Upper lobe of left lung (tissue), 6 donors: ENCODE data around the gene RASA3. TPM values are rescaled to one million over a fixed set of nuclear protein-coding genes. Genes with fewer than 3 reads are reported as not detected.

Source experiments
- ATAC-seq, 2 donors: fragments of 200-7000 bp; cut with Tn5 transposase; one replicate each; pipeline ENCODE4 v1.9.1; 2022; ENCODE audit warnings: mild to moderate bottlenecking in 2 of 2, moderate library complexity in 2 of 2; ENCODE audit not compliant: low FRiP score in 2 of 2
- DNase-seq, 2 donors: peaks; one replicate each; pipeline ENCODE4 v3.0.0-alpha.2; 2019 to 2020
- H3K27ac ChIP-seq, 4 donors: fragments of 200-600 bp; sonication (generic); one replicate each; pipeline ENCODE4 v1.5.1; 2016 to 2019
- H3K27me3 ChIP-seq, 4 donors: fragments of 200-600 bp; sonication (generic); one replicate each; pipeline ENCODE4 v1.5.1; 2017 to 2019
- H3K36me3 ChIP-seq, 4 donors: fragments of 200-600 bp; sonication (generic); one replicate each; pipeline ENCODE4 v1.5.1; 2016 to 2019
- H3K4me1 ChIP-seq, 4 donors: fragments of 200-600 bp; sonication (generic); one replicate each; pipeline ENCODE4 v1.5.1; 2018 to 2019
- H3K4me3 ChIP-seq, 4 donors: fragments of 200-600 bp; sonication (generic); one replicate each; pipeline ENCODE4 v1.5.1; 2017 to 2019; ENCODE audit warnings: mild to moderate bottlenecking in 2 of 4, moderate library complexity in 1 of 4
- H3K9me3 ChIP-seq, 4 donors: fragments of 200-600 bp; sonication (generic); one replicate each; pipeline ENCODE4 v1.5.1; 2018 to 2019
- EP300 ChIP-seq, 4 donors: sonication (generic); formaldehyde crosslinking; IDR thresholded peaks; one replicate each; pipeline ENCODE4 v1.5.1; 2017; ENCODE audit warnings: antibody characterized with exemption in 4 of 4, control low read depth in 2 of 4
- POLR2A ChIP-seq, 4 donors: fragments of 450-650 bp; IDR thresholded peaks; one replicate each; pipeline ENCODE4 v1.5.1; 2016 to 2017; ENCODE audit warnings: antibody characterized with exemption in 4 of 4, mild to moderate bottlenecking in 2 of 4
- POLR2AphosphoS5 ChIP-seq, 2 donors: sonication (generic); formaldehyde crosslinking; IDR thresholded peaks; one replicate each; pipeline ENCODE4 v1.5.1; 2017; ENCODE audit warnings: antibody characterized with exemption in 2 of 2
- WGBS, 2 donors: methylation state at CpG; one replicate each; pipeline ENCODE4 v1.1.5; 2017 to 2018; 5-methylcytosine and 5-hydroxymethylcytosine counted together
- total RNA-seq, 6 donors: library from RNA; depleted of rRNA in 4 of 6; stranded (reverse); fragments of >200 nt in 4 of 6; gene quantifications; one replicate each; pipeline versions ENCODE4 v1.1.0 to v1.2.1, GENCODE V29; 2016 to 2021
- TF ChIP-seq, protein P1 (sequence below), 6 experiments: fragments of 450-650 bp in 4 of 6; fragments of 200-600 bp in 2 of 6; sonication (generic) in 2 of 6; IDR thresholded peaks; one replicate each; pipeline ENCODE4 v1.5.1; 2016 to 2019; ENCODE audit warnings: antibody characterized with exemption in 6 of 6
- donor health status: DM: no; HTN: no; CAD: no; lungs with moderate emphysema.
- donor health status: DM: no; HTN: yes; CAD: no; lungs with severe emphysema.

RASA3 gene
- total RNA-seq, 6 donors from 2014 or later = 11.4 to 52.4 (median 18.4) TPM

DNA sequence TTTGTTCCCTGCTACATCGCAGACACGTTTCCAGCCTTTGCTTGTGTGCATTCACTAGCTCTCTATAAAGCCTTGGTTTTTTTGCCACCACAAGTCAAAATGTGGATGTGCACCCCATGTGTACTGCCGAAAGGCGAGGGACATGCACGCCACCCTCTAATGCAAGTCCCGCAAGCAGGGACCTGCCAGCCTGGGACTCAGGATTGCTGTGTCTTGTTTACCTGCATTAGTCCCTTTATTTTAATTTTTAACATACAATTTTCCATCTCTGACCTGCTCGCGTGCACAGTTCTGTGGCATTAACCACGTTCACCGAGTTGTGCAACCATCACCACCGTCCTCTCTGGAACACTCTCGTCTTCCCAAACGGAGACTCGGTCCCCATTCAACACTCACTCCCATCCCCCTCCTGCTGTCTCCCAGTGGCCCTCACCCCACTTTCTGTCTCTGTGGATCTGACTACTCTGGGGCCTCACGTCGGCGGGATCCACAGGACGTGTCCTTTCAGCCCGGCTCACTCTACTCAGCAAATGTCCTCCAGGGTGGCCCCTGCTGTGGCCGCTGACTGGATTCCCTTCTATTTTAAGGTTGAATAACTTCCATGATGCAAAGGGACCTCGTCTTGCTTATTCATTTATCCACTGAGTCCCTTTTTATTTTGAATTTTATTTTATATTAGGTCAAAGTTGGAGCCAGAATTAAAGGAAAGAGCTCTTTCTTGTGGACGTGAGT, 58.4 kb downstream of the RASA3 start:
- Histone ChIP-seq H3K9me3 (no peaks in the 10 kb centered on the region), H3K27me3 (no peaks in the 10 kb centered on the region), H3K4me3 (no peak overlapping the region), H3K27ac (no peak overlapping the region), H3K4me1 (peaks cover 2 to 7% (median 4%) of the 10 kb centered on the region in 4 donors), H3K36me3 (peaks cover 0 to 7% (median 2%) of the 10 kb centered on the region in 4 donors)
- TF ChIP-seq, protein P1, sequence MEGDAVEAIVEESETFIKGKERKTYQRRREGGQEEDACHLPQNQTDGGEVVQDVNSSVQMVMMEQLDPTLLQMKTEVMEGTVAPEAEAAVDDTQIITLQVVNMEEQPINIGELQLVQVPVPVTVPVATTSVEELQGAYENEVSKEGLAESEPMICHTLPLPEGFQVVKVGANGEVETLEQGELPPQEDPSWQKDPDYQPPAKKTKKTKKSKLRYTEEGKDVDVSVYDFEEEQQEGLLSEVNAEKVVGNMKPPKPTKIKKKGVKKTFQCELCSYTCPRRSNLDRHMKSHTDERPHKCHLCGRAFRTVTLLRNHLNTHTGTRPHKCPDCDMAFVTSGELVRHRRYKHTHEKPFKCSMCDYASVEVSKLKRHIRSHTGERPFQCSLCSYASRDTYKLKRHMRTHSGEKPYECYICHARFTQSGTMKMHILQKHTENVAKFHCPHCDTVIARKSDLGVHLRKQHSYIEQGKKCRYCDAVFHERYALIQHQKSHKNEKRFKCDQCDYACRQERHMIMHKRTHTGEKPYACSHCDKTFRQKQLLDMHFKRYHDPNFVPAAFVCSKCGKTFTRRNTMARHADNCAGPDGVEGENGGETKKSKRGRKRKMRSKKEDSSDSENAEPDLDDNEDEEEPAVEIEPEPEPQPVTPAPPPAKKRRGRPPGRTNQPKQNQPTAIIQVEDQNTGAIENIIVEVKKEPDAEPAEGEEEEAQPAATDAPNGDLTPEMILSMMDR (IDR thresholded peaks at IDR 0.05) = no peak
- TF ChIP-seq EP300 (IDR thresholded peaks at IDR 0.05) = no peak
- TF ChIP-seq POLR2A (IDR thresholded peaks at IDR 0.05) = no peak
- ATAC-seq (no peak), DNase-seq (peak in 1 of 2 donors; percentile 17)
- 90 to 91% methylated on average over 22 of the region's 22 CpGs for WGBS, 2 donors

GRCh38 chr13:114072421-114072820, 60.0 kb downstream of the RASA3 start:
- TF ChIP-seq POLR2AphosphoS5 (IDR thresholded peaks at IDR 0.05) = no peak
- TF ChIP-seq, protein P1 (IDR thresholded peaks at IDR 0.05) = no peak
- no peak for TF ChIP-seq EP300 (IDR thresholded peaks at IDR 0.05)
- no peak for TF ChIP-seq POLR2A (IDR thresholded peaks at IDR 0.05)
- Histone ChIP-seq H3K36me3 (peaks cover 0 to 7% (median 2%) of the 10 kb centered on the region in 4 donors), H3K4me1 (peaks cover 16 to 18% (median 17%) of the 10 kb centered on the region in 4 donors), H3K27ac (no peak overlapping the region), H3K27me3 (no peaks in the 10 kb centered on the region), H3K4me3 (no peak overlapping the region), H3K9me3 (no peaks in the 10 kb centered on the region)
- 92 to 97% methylated on average over 10 of the region's 10 CpGs for WGBS, 2 donors
- DNase-seq (peak in 1 of 2 donors; percentile 17), ATAC-seq (no peak)

- DNase-seq (peak in 1 of 2 donors; percentile 12), ATAC-seq (no peak)
- WGBS, 2 donors = 78 to 81% methylated on average over 14 of the region's 14 CpGs
These were observed 60.4 kb downstream of the RASA3 start for GRCh38 chr13:114071991-114072390.

GRCh38 chr13:114071410-114071809, 61.0 kb downstream of the RASA3 start:
- WGBS, 2 donors = 88 to 95% methylated on average over 10 of the region's 10 CpGs
- peak in 1 of 2 donors; percentile 16 for DNase-seq
- H3K4me3 ChIP-seq = no peak overlapping the region
- TF ChIP-seq POLR2AphosphoS5 (IDR thresholded peaks at IDR 0.05) = no peak
- TF ChIP-seq, protein P1 (IDR thresholded peaks at IDR 0.05) = no peak
- H3K27ac ChIP-seq = no peak overlapping the region
- peaks cover 23 to 29% (median 27%) of the 10 kb centered on the region in 4 donors for H3K4me1 ChIP-seq
- no peak for ATAC-seq
- peaks cover 0 to 7% (median 2%) of the 10 kb centered on the region in 4 donors for H3K36me3 ChIP-seq
- no peaks in the 10 kb centered on the region for H3K27me3 ChIP-seq
- H3K9me3 ChIP-seq = no peaks in the 10 kb centered on the region

More at GRCh38 chr13:114071991-114072390, 60.4 kb downstream of the RASA3 start:
- Histone ChIP-seq H3K36me3 (peaks cover 0 to 7% (median 2%) of the 10 kb centered on the region in 4 donors), H3K27me3 (no peaks in the 10 kb centered on the region), H3K4me1 (peaks cover 17 to 23% (median 22%) of the 10 kb centered on the region in 4 donors), H3K4me3 (no peak overlapping the region), H3K27ac (no peak overlapping the region), H3K9me3 (no peaks in the 10 kb centered on the region)
- TF ChIP-seq EP300 (IDR thresholded peaks at IDR 0.05) = no peak

DNA sequence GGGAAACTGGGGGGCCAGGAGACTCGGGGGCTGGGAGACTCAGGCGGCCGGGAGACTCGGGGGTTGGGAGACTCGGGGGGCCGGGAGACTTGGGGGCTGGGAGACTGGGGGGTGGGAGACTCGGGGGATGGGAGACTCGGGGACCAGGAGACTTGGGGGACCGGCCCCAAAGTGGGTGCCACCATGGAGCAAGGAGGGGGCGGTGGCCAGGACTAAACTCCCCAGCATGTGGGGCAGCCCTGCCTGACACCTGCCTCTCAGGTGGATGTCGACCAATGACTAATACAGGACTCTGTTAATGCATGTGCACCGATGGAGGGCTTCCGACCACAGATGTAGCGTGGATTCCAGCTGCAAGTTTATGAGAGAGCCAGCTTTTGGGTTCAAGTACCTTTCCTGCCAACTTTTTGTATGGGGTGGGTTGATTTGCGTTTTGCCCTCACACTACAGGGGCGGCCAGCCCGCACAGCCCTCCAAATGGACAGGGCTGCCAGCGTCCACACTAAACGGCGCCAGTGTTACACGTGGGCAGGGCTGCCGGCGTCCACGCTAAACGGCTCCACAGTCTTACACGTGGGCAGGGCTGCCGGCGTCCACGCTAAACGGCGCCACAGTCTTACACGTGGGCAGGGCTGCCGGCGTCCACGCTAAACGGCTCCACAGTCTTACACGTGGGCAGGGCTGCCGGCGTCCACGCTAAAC, 62.2 kb downstream of the RASA3 start:
- DNase-seq = no peak
- Histone ChIP-seq H3K27ac (no peak overlapping the region), H3K27me3 (no peaks in the 10 kb centered on the region), H3K4me3 (no peak overlapping the region), H3K9me3 (no peaks in the 10 kb centered on the region), H3K36me3 (peaks cover 0 to 7% (median 2%) of the 10 kb centered on the region in 4 donors), H3K4me1 (peaks cover 35 to 40% (median 39%) of the 10 kb centered on the region in 4 donors)
- 93 to 98% methylated on average over 19 to 40 of the region's 40 CpGs for WGBS, 2 donors
- ATAC-seq = no peak
- TF ChIP-seq POLR2AphosphoS5 (IDR thresholded peaks at IDR 0.05) (no peak), POLR2A (IDR thresholded peaks at IDR 0.05) (no peak), EP300 (IDR thresholded peaks at IDR 0.05) (no peak)
- TF ChIP-seq, protein P1 (IDR thresholded peaks at IDR 0.05) = no peak
